Stromal cell of bone marrow (primary cell): Measurements from ENCODE around the gene KRTAP1-1.
"Not testable (repeated sequence)": the region's sequence is repeated elsewhere in the genome, so short reads cannot be mapped to it uniquely, and the experiment has no call there.

Experiments used
- DNase-seq: peaks from one replicate; pipeline ENCODE4 v3.0.0-alpha.2; 2012; ENCODE audit warnings: low read depth

Gene KRTAP1-1

DNA sequence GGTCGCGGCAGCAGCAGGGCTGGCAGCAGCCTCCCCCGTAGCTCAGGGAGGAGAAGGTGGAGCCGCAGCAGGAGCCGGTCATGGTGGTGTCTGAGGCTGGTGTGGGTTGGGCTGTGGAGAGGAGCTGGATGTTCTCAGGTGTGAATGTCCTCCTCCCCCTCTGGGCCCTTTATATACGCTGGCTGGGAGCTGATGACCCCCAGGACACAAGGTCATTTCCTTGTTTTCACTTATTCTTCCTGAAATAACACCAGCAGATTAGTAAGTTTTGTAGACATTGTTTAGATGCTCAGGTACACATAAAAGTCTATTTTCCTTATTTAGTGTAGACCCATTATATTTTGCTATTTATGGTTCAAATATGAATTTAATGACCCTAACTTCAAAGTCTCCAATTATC lies 13.9 kb upstream of the KRTAP1-1 start, which contains the start of gene KRTAP2-2:
Gene KRTAP2-2 (minus strand): TSS at position 101 of the 400 bp plus-strand sequence. CDS start 19 bp downstream, at position 82.
- DNase-seq: not testable (repeated sequence)

DNA sequence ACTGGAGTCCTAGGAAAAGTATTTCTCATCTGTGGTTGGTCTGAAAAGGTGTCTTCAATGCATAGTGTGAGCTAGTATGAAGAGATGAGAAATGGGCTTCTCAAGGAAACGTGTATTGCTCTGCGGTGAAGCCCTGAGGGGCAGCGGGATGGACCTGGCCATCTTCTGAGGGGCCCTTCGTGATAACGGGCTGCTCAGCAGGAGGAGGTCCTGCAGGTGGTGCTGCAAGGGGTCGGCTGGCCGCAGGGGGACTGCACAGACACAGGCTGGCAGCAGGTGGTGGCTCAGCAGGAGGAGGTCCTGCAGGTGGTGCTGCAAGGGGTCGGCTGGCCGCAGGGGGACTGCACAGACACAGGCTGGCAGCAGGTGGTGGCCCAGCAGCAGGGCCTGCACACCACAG lies 13.3 kb upstream of the KRTAP1-1 start:
- DNase-seq: not testable (repeated sequence)

DNA sequence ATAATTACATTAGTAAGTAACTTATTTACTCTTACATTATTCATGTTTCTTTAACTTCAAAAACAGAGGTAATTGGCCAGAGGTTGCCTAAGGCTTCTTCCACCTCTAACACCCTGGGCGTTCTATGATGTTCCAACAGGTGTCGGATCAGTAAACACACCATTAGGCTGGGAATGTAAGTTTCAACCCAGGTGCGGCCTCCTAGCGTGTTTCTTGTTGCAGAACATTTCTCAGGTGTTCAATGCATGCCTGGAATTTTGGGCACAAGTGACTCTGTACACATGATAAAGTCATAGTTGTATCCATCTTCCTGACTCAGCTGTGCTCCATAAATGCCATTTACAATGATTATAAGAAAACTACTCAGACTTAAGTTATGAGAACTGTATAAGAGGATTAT lies 12.8 kb upstream of the KRTAP1-1 start:
- no peak for DNase-seq

DNA sequence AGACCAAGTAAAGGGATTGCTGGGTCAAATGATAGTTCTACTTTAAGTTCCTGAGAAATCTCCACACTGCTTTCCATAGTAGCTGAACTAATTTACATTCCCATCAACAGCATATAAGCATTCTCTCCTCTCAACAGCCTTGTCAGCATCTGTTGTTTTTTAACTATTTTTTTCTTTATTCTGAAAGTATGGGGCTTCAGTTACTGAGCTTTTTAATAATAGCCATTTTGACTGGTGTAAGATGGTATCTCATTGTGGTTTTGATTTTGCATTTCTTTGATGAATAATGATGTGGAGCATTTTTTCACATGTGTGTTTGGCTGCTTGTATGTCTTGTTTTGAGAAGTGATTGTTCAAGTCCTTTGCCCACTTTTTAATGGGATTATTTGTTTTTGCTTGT lies 11.3 kb upstream of the KRTAP1-1 start:
- DNase-seq: no peak

DNA sequence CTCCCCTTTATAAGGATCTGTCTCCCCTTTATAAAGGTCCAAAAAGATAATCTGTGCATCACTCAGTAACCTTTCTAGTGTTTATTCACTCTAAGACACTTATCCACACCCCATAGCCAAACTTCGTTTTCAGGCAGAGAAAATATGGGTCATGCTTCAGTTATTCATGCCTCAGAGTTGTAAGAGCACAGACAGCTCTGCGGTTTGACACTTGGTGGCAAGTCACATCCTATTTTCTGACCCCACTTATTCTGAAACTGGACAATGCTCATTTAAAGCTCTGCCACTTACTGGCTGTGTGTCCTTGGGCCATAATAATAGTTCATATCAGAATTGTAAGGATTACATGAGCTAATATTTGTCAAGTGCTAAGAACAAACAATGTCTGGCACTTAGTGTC lies 7.9 kb upstream of the KRTAP1-1 start:
- peak; percentile 57 for DNase-seq

DNA sequence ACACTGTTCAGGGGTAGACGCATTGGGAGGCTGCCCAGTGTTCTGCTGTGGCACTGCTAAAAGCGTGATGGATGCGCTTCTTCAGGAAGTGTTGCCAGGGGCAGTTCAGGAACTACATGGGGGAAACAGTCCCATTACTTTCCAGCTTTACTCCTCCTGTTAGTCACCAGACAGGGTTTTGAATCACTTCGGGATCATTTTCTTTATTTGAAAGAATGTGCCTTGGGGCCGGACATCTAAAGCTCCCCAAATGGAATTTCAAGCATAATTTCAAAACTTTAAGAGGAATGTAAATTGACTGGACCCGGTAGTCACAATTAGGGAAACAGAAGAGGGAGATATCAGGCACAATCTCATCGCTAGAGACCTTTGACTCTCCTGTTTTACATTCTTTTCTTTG lies 7.2 kb upstream of the KRTAP1-1 start:
- no peak for DNase-seq

DNA sequence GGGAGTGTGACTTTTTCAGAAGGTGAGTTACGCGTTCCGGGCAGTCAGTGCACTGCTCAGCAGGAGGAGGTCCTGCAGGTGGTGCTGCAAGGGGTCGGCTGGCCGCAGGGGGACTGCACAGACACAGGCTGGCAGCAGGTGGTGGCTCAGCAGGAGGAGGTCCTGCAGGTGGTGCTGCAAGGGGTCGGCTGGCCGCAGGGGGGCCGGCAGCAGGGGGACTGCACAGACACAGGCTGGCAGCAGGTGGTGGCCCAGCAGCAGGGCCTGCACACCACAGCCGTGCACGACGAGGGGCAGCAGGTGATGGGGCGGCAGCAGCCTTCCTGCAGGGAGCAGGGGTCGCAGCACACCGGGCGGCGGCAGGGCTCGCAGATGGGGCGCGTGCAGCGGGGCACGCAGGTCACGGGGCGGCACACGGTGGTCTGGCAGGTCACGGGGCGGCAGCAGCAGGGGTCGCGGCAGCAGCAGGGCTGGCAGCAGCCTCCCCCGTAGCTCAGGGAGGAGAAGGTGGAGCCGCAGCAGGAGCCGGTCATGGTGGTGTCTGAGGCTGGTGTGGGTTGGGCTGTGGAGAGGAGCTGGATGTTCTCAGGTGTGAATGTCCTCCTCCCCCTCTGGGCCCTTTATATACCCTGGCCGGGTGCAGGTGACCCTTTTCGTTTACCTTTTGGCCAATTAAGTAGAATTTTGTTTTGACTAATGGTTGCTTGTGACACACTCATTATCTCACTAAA lies 5.7 kb upstream of the KRTAP1-1 start, which contains the start of gene KRTAP2-1:
Gene KRTAP2-1 (minus strand): TSS at position 582 of the 731 bp plus-strand sequence. CDS start 49 bp downstream, at position 533.
- not testable (repeated sequence) for DNase-seq

DNA sequence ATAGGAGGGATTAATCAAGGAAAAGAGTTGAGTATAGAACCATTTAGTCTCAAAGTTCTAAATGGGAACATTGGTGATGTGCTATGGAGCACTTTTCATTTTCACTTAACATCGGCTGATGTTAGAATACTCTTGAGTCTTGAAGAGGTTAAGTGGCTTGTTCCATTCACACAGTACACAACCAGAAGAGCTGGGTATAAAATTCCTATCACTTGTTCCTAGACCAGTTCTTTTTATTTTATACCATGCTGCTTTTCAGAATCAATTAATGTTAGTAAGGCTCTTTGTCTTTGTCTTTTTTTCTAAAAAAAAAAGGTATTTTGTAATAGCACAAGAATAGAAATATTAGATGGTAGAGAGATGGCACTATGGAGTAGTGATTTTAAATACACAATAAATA lies 1.7 kb upstream of the KRTAP1-1 start:
- no peak for DNase-seq

DNA sequence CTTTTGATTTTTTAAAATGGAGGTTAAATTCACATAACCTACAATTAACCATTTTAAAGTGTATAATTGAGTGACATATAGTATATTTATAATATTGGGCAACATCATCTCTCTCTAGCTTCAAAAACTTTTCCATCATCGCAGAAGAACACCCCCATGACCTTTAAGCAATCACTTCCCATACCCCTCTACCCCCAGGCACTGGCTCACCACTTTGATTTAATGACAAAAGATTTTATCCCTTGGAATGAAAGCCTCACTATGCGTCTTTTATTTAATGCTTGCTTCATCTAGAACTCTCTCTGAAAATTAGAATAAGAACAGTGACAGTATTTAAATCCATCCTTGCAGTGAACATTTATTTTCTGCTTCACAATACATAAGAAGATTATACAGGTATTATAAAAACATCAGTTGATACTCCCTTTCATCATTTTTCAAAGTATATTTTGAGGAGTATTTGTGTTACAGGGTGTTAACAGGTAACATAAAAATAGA lies 3.3 kb downstream of the KRTAP1-1 start:
- DNase-seq: no peak

DNA sequence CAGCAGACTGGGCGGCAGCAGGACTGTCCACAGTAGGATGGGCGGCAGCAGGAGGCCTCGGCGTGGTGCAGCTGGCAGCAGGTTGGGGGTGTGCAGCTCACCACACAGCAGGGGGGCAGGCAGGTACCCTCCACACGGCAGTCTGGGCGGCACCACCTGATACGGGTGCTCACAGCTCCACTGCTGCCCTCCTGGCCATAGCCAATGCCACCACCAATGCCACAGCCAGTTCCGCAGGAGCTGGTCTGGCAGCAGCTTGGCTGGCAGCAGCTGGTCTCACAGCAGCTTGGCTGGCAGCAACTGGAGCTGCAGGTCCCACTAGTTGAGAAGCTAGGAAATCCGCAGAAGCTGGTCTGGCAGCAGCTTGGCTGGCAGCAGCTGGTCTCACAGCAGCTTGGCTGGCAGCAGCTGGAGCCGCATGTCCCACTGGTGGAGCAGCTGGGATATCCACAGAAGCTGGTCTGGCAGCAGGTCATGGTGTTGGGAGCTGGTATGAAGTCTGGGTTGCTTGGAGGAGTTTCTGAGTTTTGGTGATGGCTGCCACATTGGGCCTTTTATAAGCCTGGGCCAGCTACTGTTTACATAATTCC lies 6.8 kb downstream of the KRTAP1-1 start, which contains the start of gene KRTAP1-3:
Gene KRTAP1-3 (minus strand): TSS at position 529 of the 590 bp plus-strand sequence. CDS start 53 bp downstream, at position 476.
- DNase-seq: not testable (repeated sequence)

DNA sequence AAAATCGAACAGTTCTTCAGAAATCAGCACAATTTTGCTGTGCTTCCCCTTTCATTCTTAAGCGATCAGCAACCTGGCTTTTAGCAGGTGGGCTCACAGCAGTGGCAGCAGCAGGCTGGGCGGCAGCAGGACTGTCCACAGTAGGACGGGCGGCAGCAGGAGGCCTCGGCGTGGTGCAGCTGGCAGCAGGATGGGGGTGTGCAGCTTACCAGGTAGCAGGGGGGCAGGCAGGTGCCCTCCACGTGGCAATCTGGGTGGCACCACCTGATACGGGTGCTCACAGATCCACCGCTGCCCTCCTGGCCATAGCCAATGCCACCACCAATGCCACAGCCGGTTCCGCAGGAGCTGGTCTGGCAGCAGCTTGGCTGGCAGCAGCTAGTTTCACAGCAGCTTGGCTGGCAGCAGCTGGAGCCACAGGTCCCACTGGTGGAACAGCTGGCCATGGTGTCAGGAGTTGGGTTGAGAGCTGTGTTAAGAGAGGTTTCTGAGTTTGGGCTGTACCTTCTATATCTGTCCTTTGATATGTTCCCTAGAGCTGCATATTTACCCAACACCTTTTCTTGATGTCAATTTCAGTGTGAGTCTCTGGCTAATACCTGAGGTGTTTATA lies 11.5 kb downstream of the KRTAP1-1 start, which contains the start of gene KRTAP1-4:
Gene KRTAP1-4 (minus strand): TSS at position 563 of the 613 bp plus-strand sequence. CDS start 117 bp downstream, at position 446.
- DNase-seq: no peak

DNA sequence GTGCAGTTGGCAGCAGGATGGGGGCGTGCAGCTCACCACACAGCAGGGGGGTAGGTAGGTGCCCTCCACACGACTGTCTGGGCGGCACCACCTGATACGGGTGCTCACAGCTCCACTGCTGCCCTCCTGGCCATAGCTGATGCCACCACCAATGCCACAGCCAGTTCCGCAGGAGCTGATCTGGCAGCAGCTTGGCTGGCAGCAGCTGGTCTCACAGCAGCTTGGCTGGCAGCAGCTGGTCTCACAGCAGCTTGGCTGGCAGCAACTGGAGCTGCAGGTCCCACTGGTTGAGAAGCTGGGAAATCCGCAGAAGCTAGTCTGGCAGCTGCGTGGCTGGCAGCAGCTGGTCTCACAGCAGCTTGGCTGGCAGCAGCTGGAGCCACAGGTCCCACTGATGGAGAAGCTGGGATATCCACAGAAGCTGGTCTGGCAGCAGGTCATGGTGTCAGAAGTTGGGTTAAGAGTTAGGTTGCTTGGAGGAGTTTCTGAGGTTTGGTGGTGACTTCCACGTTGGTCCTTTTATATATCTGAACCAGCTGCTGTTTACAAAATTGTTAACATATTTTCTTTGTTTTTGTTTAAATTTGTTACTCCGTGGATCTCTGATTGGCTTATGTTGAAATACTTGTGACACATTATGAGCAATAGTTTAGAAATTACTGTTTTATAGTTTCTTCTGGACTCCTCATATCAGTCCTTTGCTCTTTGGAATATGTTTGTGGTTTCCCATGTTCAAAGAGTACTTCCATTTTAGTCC lies 14.4 kb downstream of the KRTAP1-1 start, which contains the start of gene KRTAP1-5:
Gene KRTAP1-5 (minus strand): TSS at position 494 of the 757 bp plus-strand sequence. CDS start 53 bp downstream, at position 441.
- peak; percentile 70 for DNase-seq

DNA sequence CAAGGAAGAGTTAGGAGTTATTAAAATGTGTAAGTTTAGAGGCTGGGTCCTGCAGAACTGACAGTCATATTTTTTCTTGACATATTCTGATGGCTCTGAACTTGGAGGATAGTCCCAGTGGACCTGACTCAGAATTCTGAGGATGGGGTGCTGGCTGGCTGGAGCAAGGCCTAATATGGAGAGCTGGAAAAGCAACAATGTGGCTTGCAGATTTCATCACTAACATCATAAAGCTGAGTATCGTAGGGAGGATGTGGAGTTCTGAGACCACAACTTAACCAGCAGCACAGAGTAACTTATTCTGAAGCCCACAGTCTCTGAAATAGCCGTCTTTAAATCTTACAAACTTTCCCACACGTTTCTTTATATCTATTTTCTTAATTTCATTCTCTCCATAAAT lies 16.6 kb downstream of the KRTAP1-1 start:
- DNase-seq: peak; percentile 71

DNA sequence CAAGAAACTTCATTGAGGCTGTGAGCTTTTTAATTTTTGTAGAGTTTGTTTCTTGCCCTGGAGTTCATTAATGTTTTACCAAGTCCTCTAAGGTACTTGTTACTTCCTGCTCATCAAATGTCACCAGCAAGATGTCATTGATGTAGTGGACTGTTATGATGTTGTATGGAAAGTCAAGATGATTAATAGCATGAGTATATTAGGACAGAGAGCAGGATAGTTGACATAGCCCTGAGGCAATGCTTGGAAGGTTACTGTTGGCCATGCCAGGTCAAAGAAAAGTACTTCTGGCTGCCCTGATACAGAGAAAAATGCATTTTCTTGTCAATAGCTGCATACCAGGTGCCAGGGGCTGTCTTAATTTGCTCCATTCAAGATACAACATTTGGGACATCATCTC lies 20.9 kb downstream of the KRTAP1-1 start:
- DNase-seq: no peak

DNA sequence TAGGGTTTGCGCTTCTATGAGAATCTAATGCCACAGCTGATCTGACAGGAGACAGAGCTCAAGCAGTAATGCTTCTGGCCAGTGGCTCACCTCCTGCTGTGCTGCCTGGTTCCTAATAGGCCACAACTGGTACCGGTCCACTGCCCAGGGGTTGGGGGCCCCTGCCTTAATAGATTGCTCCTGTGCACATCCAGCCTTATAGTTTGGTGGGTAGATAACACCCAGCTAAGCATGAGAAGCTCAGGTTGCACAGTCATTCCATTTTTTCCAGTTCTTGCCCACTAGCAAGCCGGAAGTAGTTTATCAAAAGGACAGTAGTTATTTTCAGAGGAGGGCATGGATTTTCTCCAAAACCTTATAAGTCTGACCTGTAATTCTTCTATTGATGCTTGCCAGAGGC lies 21.8 kb downstream of the KRTAP1-1 start:
- DNase-seq: no peak

DNA sequence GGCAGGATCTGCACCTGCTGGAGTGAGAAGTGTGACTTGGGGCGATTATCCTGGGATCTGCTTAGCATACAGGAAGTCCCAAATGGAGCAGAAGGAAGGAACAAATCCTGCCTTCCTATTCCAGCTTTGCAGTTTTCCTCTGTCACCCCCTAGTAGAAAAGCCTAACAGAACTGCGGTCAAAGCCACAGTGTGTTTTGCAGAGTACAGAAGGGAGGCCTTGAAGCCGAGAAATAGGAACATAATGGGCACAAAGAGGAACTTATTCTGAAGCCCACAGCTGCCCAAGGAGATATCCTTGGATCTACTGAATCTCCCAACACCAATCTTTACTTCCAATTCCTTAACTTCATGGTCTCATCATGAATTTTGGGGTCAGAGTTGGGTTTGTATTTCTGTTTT lies 22.7 kb downstream of the KRTAP1-1 start:
- no peak for DNase-seq

DNA sequence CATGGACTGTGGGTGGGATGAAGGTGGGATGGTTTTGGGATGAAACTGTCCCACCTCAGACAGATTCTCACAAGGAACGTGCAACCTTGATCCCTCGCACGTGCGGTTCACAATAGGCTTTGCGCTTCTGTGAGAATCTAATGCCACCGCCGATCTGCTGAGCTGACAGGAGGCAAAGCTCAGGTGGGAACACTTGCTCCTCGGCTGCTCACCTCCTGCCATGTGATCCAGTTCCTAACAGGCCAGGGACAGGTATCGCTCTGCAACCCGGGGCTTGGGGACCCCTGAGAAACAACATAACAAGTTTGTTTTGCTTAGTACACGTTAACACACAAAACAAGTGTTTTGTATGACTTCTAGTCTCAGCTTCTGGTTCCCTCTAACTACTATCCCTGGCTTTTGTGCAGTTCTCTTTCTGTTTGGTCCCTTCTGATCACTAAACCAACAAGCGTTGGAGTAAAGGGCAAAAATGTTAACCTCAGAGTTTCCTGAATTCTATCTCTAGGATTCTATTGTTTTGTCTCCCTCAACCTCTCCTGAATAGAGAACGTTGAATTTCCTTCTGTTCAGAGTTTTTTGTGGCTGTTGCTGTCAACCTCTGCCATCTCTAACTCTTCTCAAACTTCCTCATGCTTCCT lies 24.6 kb downstream of the KRTAP1-1 start:
- no peak for DNase-seq

DNA sequence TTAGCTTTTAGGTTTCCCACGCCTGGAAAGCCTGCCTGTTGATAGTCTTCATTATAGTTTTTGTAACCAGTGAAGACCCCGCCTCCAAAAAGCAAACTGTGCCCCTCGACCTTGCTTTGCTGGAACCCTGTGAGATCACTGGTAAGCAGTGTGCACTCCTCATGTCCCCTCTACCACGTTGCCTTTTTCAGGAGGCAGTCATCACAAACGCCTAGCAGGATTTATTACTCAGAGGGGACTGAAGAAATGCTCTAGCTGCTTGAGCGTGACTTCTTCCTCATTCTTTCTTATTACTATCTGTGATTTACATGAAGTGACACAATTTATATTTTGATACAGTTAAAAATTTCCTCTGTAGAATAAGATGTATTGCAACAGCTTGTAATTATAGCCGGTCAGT lies 25.8 kb downstream of the KRTAP1-1 start:
- no peak for DNase-seq

DNA sequence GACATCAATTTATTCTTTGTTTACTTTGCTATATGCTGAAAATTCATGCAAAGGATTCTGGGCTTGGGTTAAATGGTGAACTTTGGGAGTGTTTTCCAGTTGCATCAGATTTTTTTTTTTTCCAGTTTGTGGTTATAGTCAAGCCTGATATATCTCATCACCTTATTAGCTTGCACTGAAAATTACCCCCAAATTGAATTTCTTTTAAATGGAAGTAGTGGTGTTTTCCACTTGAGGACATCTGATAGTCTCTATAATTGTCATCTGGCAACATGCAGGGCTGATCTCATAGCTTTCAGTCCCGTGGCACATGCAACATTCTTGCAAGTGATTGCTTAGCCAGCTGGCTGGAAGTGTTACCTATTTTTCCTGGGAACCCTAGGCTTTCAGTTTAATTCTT lies 27.6 kb downstream of the KRTAP1-1 start:
- peak; percentile 51 for DNase-seq

DNA sequence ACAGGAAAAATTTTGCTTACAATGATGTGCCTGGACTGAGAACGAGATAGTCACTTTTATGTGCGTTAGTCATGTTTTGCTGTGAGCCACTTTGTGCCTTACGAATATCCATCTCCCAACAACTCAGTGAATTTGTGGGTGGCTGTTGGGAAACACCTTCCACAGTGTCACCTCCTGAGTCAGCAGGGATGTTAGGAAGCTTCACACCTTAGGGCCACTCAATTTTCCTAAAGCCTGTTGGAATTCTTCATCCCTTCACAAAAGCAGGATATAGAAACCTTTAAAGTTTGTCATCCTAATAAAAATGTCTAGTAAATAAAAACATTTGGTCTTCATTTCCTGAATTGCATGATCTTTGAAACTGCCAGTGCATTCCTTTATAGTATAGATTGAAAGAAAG lies 28.1 kb downstream of the KRTAP1-1 start:
- no peak for DNase-seq
